ENCODE data around the gene NUP188. TPM values are rescaled to one million over a fixed set of nuclear protein-coding genes. Genes with fewer than 3 reads are reported as not detected.

NUP188 gene
- total RNA-seq, 1 donor from 2014 or later, result 40.4 TPM

- TF ChIP-seq EZH2 (IDR thresholded peaks at IDR 0.05; ENCODE audit: insufficient read depth, low read length) (no peak), CTCF (IDR thresholded peaks at IDR 0.05; ENCODE audit: insufficient read depth, low read depth, low read length) (no peak)
- Histone ChIP-seq H3K27ac (ENCODE audit: low read depth, low read length) (no peak overlapping the region), H3K4me2 (ENCODE audit: low read length) (no peak overlapping the region), H3K79me2 (ENCODE audit: insufficient read depth, low read length) (peaks cover 3% of the 10 kb centered on the region), H3K27me3 (ENCODE audit: insufficient read depth, low read length) (no peaks in the 10 kb centered on the region), H4K20me1 (ENCODE audit: insufficient read depth, low read length) (peaks cover 6% of the 10 kb centered on the region), H3K4me3 (ENCODE audit: insufficient read depth, low read depth, low read length) (no peak overlapping the region), H3K4me1 (ENCODE audit: insufficient read depth, low read length) (no peaks in the 10 kb centered on the region), H3K9ac (ENCODE audit: low read length) (no peak overlapping the region), H3K9me3 (ENCODE audit: insufficient read depth, low read depth, low read length) (no peaks in the 10 kb centered on the region), H3K36me3 (ENCODE audit: insufficient read depth, low read length) (no peaks in the 10 kb centered on the region), H2AFZ (ENCODE audit: low read depth, low read length) (no peak overlapping the region)
- Mint-ChIP-seq H3K4me3 (ENCODE audit: unreplicated experiment) (no peak overlapping the region), H3K27ac (ENCODE audit: unreplicated experiment) (no peak overlapping the region), H3K27me3 (ENCODE audit: low read depth, unreplicated experiment) (no peaks in the 10 kb centered on the region), H3K9me3 (ENCODE audit: unreplicated experiment) (no peaks in the 10 kb centered on the region), H3K4me1 (ENCODE audit: low read depth, unreplicated experiment) (peaks cover 5% of the 10 kb centered on the region), H3K36me3 (ENCODE audit: low read depth, unreplicated experiment) (peaks cover 5% of the 10 kb centered on the region)
- FAIRE-seq (no peak), DNase-seq (ENCODE audit: low read depth) (no peak)
These were observed 7.1 kb upstream of the NUP188 start for GRCh38 chr9:128940271-128940921.

- Mint-ChIP-seq H3K27me3 (ENCODE audit: low read depth, unreplicated experiment) (no peaks in the 10 kb centered on the region), H3K4me3 (ENCODE audit: unreplicated experiment) (no peak overlapping the region), H3K9me3 (ENCODE audit: unreplicated experiment) (no peaks in the 10 kb centered on the region), H3K27ac (ENCODE audit: unreplicated experiment) (no peak overlapping the region), H3K4me1 (ENCODE audit: low read depth, unreplicated experiment) (peaks cover 5% of the 10 kb centered on the region), H3K36me3 (ENCODE audit: low read depth, unreplicated experiment) (peaks cover 10% of the 10 kb centered on the region)
- Histone ChIP-seq H3K4me3 (ENCODE audit: insufficient read depth, low read depth, low read length) (no peak overlapping the region), H3K4me2 (ENCODE audit: low read length) (no peak overlapping the region), H3K9ac (ENCODE audit: low read length) (no peak overlapping the region), H3K9me3 (ENCODE audit: insufficient read depth, low read depth, low read length) (no peaks in the 10 kb centered on the region), H2AFZ (ENCODE audit: low read depth, low read length) (no peak overlapping the region), H3K4me1 (ENCODE audit: insufficient read depth, low read length) (peaks cover under 1% of the 10 kb centered on the region), H3K36me3 (ENCODE audit: insufficient read depth, low read length) (peaks cover 2% of the 10 kb centered on the region), H4K20me1 (ENCODE audit: insufficient read depth, low read length) (peaks cover 6% of the 10 kb centered on the region), H3K27me3 (ENCODE audit: insufficient read depth, low read length) (no peaks in the 10 kb centered on the region), H3K79me2 (ENCODE audit: insufficient read depth, low read length) (peaks cover 10% of the 10 kb centered on the region), H3K27ac (ENCODE audit: low read depth, low read length) (no peak overlapping the region)
- DNase-seq (ENCODE audit: low read depth) (no peak), FAIRE-seq (no peak)
- TF ChIP-seq EZH2 (IDR thresholded peaks at IDR 0.05; ENCODE audit: insufficient read depth, low read length), result no peak
- no peak for TF ChIP-seq CTCF (IDR thresholded peaks at IDR 0.05; ENCODE audit: insufficient read depth, low read depth, low read length)
These were observed 6.3 kb upstream of the NUP188 start for GRCh38 chr9:128940946-128941755.
